Activated CD8-positive, alpha-beta T cell treated with anti-CD3 and anti-CD28 coated beads for 36 hours (primary cell): ENCODE data around the gene SCAF8. TPM values are rescaled to one million over a fixed set of nuclear protein-coding genes. Genes with fewer than 3 reads are reported as not detected.
A peak's percentile ranks its signal among the peaks of the same experiment; 100 is the strongest.

Experiments used
- ATAC-seq: fragments of 200-7000 bp; cut with Tn5 transposase; one replicate; pipeline ENCODE4 v1.10.0; 2021; ENCODE audit warnings: mild to moderate bottlenecking, moderate library complexity
- CTCF ChIA-PET: fragments of 350-600 bp; sonication (Branson Sonifier 250); formaldehyde crosslinking; loops from one replicate; lab custom pipeline; 2021; ENCODE audit warnings: antibody characterized with exemption; lab: Charles Lee
- POLR2A ChIA-PET: fragments of 350-600 bp; sonication (Branson Sonifier 250); formaldehyde crosslinking; loops from one replicate; lab custom pipeline; 2021; ENCODE audit warnings: antibody characterized with exemption; lab: Charles Lee
- DNase-seq: peaks from one replicate; pipeline ENCODE4 v3.0.0-alpha.2; 2020
- H3K27ac Mint-ChIP-seq: one replicate; pipeline ENCODE4 v1.8.0; 2021; ENCODE audit warnings: mild to moderate bottlenecking, mixed read lengths
- H3K27me3 Mint-ChIP-seq: one replicate; pipeline ENCODE4 v1.8.0; 2021; ENCODE audit warnings: mixed read lengths
- H3K36me3 Mint-ChIP-seq: one replicate; pipeline ENCODE4 v1.8.0; 2021; ENCODE audit warnings: low read depth, mixed read lengths
- H3K4me1 Mint-ChIP-seq: one replicate; pipeline ENCODE4 v1.8.0; 2021; ENCODE audit warnings: low read depth, mixed read lengths
- H3K4me3 Mint-ChIP-seq: one replicate; pipeline ENCODE4 v1.8.0; 2021; ENCODE audit warnings: mild to moderate bottlenecking, moderate library complexity, mixed read lengths
- H3K9me3 Mint-ChIP-seq: one replicate; pipeline ENCODE4 v1.8.0; 2021; ENCODE audit warnings: mixed read lengths
- intact Hi-C: fragments of 100-400 bp; cut with micrococcal nuclease; formaldehyde crosslinking; loops from one replicate; pipeline ENCODE4 v1.10.0; 2022
- total RNA-seq, 2 experiments: library from RNA; stranded (reverse); gene quantifications; one replicate each; pipeline ENCODE4 v1.2.3, GENCODE V29; 2021
- TF ChIP-seq, protein P1 (sequence below): fragments of 200-600 bp; IDR thresholded peaks from one replicate; pipeline ENCODE4 v1.8.0; 2022; ENCODE audit warnings: antibody characterized with exemption, mild to moderate bottlenecking

The SCAF8 gene
- total RNA-seq, 2 experiments from 2014 or later = 31.3 to 32.9 TPM

DNA sequence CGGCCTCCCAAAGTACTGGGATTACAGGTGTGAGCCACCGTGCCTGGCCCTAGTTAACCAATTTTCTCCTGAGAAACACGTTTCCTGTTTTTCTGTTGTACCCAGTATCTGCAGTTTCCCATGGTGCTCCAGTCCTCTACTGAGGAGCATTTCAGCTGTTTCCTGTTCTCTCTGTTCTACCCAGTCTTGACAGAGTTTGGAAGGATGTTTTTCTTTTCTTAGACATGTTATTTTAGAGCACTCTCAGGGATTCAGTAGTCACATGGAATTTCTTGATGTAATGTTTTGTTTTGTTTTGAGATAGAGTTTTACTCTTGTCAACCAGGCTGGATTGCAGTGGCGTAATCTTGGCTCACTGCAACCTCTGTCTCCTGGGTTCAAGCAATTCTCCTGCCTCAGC is 132.1 kb downstream of the SCAF8 start:
- H3K4me1 Mint-ChIP-seq = peaks cover 19% of the 10 kb centered on the region
- no peak overlapping the region for H3K27ac Mint-ChIP-seq
- peaks cover 9% of the 10 kb centered on the region for H3K36me3 Mint-ChIP-seq
- H3K9me3 Mint-ChIP-seq = no peaks in the 10 kb centered on the region
- intact Hi-C loops = loop anchor here (5.0 kb wide), 1 partner anchor 307 kb away; no protein-coding TSS in a partner anchor
- ChIA-PET POLR2A (no interaction called here), CTCF (interaction anchor here (1.2 kb wide), 1 partner anchor 21 kb away, joined by 3 read pairs; no protein-coding TSS in a partner anchor)
- DNase-seq (no peak), ATAC-seq (no peak)
- TF ChIP-seq, protein P1, sequence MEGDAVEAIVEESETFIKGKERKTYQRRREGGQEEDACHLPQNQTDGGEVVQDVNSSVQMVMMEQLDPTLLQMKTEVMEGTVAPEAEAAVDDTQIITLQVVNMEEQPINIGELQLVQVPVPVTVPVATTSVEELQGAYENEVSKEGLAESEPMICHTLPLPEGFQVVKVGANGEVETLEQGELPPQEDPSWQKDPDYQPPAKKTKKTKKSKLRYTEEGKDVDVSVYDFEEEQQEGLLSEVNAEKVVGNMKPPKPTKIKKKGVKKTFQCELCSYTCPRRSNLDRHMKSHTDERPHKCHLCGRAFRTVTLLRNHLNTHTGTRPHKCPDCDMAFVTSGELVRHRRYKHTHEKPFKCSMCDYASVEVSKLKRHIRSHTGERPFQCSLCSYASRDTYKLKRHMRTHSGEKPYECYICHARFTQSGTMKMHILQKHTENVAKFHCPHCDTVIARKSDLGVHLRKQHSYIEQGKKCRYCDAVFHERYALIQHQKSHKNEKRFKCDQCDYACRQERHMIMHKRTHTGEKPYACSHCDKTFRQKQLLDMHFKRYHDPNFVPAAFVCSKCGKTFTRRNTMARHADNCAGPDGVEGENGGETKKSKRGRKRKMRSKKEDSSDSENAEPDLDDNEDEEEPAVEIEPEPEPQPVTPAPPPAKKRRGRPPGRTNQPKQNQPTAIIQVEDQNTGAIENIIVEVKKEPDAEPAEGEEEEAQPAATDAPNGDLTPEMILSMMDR = no peak
- no peaks in the 10 kb centered on the region for H3K27me3 Mint-ChIP-seq
- no peak overlapping the region for H3K4me3 Mint-ChIP-seq

DNA sequence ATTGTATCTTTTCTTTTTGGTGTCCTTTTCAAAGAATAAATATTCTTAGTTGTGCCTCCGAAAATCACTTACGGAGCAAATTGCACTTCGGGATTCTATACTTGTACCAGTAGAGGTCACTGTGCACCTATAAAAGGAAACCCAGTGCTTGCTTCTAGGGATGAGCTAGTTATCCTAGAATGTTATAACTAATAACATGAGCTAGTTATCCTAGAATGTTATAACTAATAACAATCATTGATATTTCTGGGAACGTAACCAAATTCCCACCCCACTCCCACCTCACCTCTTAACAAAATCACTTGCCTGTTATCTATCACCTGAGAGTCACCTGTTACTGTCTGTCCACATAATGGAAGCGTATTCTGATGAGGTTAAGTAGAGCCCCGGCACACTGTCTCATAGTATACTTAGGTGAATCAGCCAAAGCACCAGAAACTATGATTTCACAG is 135.0 kb downstream of the SCAF8 start:
- ATAC-seq (no peak), DNase-seq (no peak)
- Mint-ChIP-seq H3K9me3 (no peaks in the 10 kb centered on the region), H3K27me3 (no peaks in the 10 kb centered on the region), H3K27ac (no peak overlapping the region), H3K4me3 (no peak overlapping the region), H3K36me3 (peaks cover 9% of the 10 kb centered on the region), H3K4me1 (peaks cover 17% of the 10 kb centered on the region)
- ChIA-PET CTCF (interaction anchor here (0.7 to 2.8 kb wide), 19 partner anchors 8 to 434 kb away, joined by 3 to 25 read pairs (median 4); no protein-coding TSS in a partner anchor), POLR2A (interaction anchor here (0.7 kb wide), 1 partner anchor 9 kb away, joined by 3 read pairs; no protein-coding TSS in a partner anchor)
- TF ChIP-seq, protein P1 = peak; percentile 67
- intact Hi-C loops = loop anchor here (5.0 kb wide), 1 partner anchor 304 kb away; no protein-coding TSS in a partner anchor

DNA sequence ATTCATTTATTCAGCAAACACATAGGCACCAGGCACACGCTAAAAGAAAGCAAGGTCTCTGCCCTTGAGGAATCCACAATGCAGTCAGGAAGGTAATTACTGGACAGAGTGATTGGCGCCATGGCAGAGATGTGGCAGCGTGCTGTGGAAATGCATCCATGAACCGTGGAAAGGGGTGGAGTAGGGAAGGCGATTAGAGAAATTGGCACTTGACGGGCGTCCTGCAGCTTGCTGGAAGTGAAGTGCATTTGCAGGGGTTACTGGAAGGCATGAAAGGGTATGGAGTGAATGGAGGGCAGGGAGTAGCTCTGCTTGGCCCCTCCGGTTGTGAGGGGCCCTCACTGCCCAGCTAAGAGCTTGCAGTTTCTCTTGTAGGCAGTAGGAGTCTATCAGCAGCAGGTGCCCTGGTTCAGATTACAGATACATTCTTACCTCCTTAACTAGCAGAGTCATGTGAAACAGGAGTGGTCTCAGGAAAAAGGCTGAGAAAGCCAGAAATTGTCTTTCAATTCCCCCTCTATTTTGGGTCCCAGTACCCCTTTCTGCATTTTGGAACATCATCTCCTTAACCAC is 139.4 kb downstream of the SCAF8 start:
- ChIA-PET CTCF (no interaction called here), POLR2A (interaction anchor here (0.6 kb wide), 1 partner anchor 682 kb away, joined by 3 read pairs; no protein-coding TSS in a partner anchor)
- ATAC-seq = no peak
- TF ChIP-seq, protein P1 = no peak
- H3K27me3 Mint-ChIP-seq = no peaks in the 10 kb centered on the region
- peaks cover 6% of the 10 kb centered on the region for H3K36me3 Mint-ChIP-seq
- peaks cover 10% of the 10 kb centered on the region for H3K4me1 Mint-ChIP-seq
- H3K9me3 Mint-ChIP-seq = no peaks in the 10 kb centered on the region
- intact Hi-C loops = no loop called here
- no peak overlapping the region for H3K4me3 Mint-ChIP-seq
- DNase-seq = no peak
- H3K27ac Mint-ChIP-seq = no peak overlapping the region

DNA sequence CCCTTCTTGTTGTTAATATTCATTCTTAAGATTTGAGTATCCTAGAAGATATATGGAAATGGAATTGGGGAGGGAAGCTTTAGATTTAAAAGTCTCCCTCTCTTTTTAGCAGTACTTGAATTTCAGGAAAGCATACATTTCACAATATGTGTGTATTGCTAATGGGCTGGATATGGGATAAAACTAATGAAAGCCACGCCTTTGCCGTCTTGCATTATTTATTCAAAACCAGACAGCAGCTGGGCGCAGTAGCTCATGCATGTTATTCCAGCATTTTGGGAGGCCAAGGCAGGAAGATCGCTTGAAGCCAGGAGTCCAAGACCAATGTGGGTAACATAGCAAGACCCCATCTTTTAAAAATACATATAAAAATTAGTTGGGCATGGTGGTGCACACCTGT is 140.3 kb downstream of the SCAF8 start:
- Mint-ChIP-seq H3K9me3 (no peaks in the 10 kb centered on the region), H3K4me1 (peaks cover 9% of the 10 kb centered on the region)
- intact Hi-C loops = no loop called here

More for the DNA sequence above, 140.3 kb downstream of the SCAF8 start:
- H3K27ac Mint-ChIP-seq = no peak overlapping the region
- DNase-seq (no peak), ATAC-seq (no peak)
- H3K27me3 Mint-ChIP-seq = no peaks in the 10 kb centered on the region
- TF ChIP-seq, protein P1 = no peak
- no peak overlapping the region for H3K4me3 Mint-ChIP-seq
- CTCF ChIA-PET = no interaction called here
- POLR2A ChIA-PET = no interaction called here
- H3K36me3 Mint-ChIP-seq = peaks cover 3% of the 10 kb centered on the region
